ENCODE results near the gene TGFB1I1.
"Not testable (repeated sequence)": the region's sequence is repeated elsewhere in the genome, so short reads cannot be mapped to it uniquely, and the experiment has no call there.

Gene TGFB1I1

DNA sequence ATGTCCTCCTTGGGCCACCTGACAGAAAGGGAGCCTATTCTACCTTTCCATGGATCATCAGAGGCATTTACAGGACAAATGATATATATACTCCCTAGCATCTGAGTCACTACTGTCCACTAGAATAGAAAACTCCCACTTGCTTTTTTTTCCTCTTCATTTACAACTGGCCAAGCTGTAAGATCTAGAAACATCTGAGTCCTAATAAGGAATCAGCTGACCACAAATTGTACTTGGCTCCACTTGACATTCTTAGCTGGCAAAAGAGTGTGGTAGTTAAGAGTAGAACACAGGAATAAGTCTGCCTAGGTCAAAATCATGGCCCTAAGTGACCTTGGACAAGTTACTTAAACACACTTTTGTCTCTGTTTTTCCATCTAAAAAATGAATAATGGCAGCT is 31.0 kb downstream of the TGFB1I1 start:
- TF ChIP-seq, protein P1, sequence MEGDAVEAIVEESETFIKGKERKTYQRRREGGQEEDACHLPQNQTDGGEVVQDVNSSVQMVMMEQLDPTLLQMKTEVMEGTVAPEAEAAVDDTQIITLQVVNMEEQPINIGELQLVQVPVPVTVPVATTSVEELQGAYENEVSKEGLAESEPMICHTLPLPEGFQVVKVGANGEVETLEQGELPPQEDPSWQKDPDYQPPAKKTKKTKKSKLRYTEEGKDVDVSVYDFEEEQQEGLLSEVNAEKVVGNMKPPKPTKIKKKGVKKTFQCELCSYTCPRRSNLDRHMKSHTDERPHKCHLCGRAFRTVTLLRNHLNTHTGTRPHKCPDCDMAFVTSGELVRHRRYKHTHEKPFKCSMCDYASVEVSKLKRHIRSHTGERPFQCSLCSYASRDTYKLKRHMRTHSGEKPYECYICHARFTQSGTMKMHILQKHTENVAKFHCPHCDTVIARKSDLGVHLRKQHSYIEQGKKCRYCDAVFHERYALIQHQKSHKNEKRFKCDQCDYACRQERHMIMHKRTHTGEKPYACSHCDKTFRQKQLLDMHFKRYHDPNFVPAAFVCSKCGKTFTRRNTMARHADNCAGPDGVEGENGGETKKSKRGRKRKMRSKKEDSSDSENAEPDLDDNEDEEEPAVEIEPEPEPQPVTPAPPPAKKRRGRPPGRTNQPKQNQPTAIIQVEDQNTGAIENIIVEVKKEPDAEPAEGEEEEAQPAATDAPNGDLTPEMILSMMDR (IDR thresholded peaks at IDR 0.05; ENCODE audit: low read depth, low read length), result no peak
- H3K4me3 ChIP-seq (ENCODE audit: low read depth, low read length), result no peak overlapping the region

DNA sequence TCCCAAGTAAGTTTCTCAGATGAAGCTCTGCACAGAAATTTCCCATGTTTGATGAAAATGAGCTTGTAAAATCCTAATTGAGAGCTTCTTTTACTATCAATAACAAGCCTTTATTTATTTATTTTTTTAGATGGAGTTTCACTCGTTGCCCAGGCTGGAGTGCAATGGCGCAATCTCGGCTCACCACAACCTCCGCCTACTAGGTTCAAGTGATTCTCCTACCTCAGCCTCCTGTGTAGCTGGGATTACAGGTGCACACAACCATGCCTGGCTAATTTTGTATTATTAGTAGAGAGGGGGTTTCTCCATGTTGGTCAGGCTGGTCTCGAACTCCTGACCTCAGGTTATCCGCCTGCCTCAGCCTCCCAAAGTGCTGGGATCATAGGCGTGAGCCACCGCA is 31.6 kb downstream of the TGFB1I1 start:
- H3K4me3 ChIP-seq (ENCODE audit: low read depth, low read length), result not testable (repeated sequence)

DNA sequence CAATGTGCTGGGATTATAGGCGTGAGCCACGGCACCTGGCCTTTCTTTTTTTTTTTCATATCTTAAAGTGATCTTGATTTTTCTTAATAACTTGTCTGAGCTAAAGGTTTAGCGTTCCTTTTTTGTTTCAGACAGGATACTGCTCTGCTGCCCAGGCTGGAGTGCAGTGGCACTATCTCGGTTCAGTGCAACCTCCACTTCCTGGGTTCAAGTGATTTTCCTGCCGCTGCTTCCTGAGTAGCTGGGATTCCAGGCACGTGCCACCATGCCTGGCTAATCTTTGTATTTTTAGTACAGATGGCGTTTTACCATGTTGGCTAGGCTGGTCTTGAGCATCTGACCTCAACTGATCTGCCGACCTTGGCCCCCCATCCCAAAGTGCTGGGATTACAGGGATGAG is 32.2 kb downstream of the TGFB1I1 start:
- TF ChIP-seq, protein P1 (IDR thresholded peaks at IDR 0.05; ENCODE audit: low read depth, low read length), result no peak

DNA sequence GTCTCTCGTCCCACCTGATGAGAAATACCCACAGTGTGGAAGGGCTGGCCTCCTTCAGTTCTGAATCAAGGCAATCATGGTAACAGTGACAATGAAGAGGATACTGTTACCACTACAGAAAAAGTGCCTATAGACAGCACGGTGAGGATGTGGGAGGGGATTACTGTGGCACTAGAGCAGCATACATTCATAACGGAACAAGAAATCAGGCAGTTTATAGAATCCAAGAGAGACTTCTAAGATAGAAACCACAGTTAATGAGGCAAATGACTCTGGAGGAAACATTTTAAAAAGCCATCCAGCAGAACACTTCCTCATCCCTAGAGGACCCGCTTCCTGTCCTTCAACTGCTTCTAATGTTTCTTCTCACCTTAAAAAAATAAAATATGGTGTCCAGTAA is 33.5 kb downstream of the TGFB1I1 start:
- TF ChIP-seq, protein P1 (IDR thresholded peaks at IDR 0.05; ENCODE audit: low read depth, low read length), result no peak
- no peak overlapping the region for H3K4me3 ChIP-seq (ENCODE audit: low read depth, low read length)

More for the DNA sequence above, 32.2 kb downstream of the TGFB1I1 start:
- H3K4me3 ChIP-seq (ENCODE audit: low read depth, low read length), result no peak overlapping the region

DNA sequence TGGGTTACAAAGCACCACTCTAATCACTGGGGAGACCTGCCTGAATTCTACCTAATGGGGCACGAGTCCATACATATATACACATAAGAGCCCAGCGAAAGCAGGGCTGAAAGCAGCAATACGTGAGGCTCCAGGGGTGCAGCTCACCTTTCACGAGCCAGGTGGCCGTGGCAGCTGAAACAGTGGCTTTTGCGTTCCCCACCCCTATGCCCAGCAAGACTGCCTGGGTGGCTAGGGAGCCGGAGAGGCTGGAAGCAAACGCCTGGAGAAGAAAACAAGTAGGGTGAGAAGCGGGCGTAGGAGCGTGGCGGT is 35.6 kb downstream of the TGFB1I1 start:
- peak overlapping the region; percentile 99 for H3K4me3 ChIP-seq (ENCODE audit: low read depth, low read length)
- TF ChIP-seq, protein P1 (IDR thresholded peaks at IDR 0.05; ENCODE audit: low read depth, low read length), result no peak

DNA sequence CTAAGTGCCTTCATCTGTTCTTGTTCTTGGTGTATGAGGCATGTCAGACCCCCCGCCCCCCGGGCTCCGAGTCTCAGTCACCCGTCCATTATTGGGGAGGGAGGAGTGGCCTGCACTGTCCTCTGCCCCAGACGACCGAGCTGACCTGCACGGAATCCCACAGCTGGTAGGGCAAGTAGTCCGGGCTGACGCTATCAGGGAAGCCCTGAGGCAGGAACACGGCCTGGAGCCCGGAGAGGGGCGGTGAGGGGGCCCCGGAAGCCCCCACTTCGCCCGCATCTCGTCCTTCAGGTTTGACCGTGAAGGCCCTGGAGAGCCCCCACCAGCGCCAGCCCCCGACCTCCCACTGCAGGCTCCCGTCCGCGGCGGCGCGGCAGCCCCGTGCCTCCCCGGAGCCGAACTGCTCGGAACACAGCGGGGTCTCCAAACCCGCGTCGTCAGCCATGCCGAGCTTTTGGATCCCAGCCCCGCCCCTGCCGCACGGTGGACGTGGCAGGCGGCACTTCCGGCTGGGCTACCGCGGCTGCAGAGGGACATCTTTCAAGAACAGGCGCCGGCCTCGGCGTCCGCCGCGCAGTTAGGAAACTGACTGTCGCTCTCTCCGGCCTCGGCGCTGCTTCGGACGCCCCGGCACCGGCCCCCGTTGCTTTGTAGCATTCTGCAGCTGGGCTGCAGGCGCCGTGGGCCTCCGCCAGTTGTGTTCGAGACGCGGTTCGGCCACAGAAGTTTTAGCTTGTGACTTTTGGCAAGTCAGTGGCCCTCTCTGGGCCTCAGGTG is 36.2 kb downstream of the TGFB1I1 start, which contains the start of gene RUSF1:
TSS of gene RUSF1 (minus strand) at position 463 of the 777 bp plus-strand sequence. CDS start at position 445, 18 bp downstream.
- TF ChIP-seq, protein P1 (IDR thresholded peaks at IDR 0.05; ENCODE audit: low read depth, low read length), result no peak
- peak within 1 kb of the TSS; percentile 99 for H3K4me3 ChIP-seq (ENCODE audit: low read depth, low read length)

DNA sequence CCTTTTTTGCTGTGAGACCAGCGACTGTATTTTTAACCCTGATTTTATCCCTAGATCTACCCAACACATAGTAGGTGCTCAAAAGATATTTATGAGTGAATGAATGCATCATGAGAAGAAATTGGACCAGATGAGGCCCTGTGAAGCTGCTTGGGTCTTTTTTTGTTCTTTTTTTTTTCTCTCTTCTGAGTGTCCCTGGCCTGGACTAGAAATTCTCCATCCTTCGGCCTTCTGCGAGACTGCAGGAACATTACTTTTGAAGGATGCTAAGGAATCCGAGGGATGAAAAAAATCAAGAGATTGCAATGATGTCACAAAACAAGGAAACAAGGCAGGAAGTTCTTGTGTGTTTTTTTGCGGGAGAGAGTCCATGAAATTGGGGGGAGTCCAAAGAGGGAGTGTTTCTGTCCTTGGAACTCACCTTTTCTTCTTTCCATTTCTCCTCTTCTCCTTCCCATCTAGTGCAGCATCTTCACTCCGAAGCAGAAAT is 36.8 kb downstream of the TGFB1I1 start:
- TF ChIP-seq, protein P1 (IDR thresholded peaks at IDR 0.05; ENCODE audit: low read depth, low read length), result no peak

More for the DNA sequence above, 36.8 kb downstream of the TGFB1I1 start:
- peak overlapping the region; percentile 99 for H3K4me3 ChIP-seq (ENCODE audit: low read depth, low read length)
